AG04449 (cell line): ENCODE data around the gene DDX24.

Experiments
- CTCF ChIA-PET: fragments of 350-600 bp; formaldehyde crosslinking; extraction: SDS; loops from one replicate; lab custom pipeline; 2021; ENCODE audit warnings: antibody characterized with exemption; lab: Yijun Ruan, JAX
- POLR2A ChIA-PET: fragments of 400-600, 350-600 bp; formaldehyde crosslinking; extraction: SDS; loops from one replicate; lab custom pipeline; 2020; ENCODE audit warnings: antibody characterized with exemption, inconsistent platforms; lab: Yijun Ruan, JAX
- DNase-seq: peaks from one replicate; pipeline ENCODE4 v3.0.0-alpha.2; 2010; ENCODE audit warnings: low read depth, low spot score
- H3K4me3 ChIP-seq: 2 replicates; pipeline ENCODE4 v1.5.1; 2011; ENCODE audit warnings: low read depth, mild to moderate bottlenecking, control low read depth, low read length
- TF ChIP-seq, protein P1 (sequence below): IDR thresholded peaks from one replicate; pipeline ENCODE4 v1.5.1; 2011; ENCODE audit warnings: mild to moderate bottlenecking, moderate library complexity, low read length, control low read depth, inconsistent platforms; ENCODE audit not compliant: insufficient read depth; ENCODE audit errors: missing control alignments

The DDX24 gene

GRCh38 chr14:94123868-94124267 lies 42.9 kb upstream of the DDX24 start:
- no peak overlapping the region for H3K4me3 ChIP-seq
- TF ChIP-seq, protein P1, sequence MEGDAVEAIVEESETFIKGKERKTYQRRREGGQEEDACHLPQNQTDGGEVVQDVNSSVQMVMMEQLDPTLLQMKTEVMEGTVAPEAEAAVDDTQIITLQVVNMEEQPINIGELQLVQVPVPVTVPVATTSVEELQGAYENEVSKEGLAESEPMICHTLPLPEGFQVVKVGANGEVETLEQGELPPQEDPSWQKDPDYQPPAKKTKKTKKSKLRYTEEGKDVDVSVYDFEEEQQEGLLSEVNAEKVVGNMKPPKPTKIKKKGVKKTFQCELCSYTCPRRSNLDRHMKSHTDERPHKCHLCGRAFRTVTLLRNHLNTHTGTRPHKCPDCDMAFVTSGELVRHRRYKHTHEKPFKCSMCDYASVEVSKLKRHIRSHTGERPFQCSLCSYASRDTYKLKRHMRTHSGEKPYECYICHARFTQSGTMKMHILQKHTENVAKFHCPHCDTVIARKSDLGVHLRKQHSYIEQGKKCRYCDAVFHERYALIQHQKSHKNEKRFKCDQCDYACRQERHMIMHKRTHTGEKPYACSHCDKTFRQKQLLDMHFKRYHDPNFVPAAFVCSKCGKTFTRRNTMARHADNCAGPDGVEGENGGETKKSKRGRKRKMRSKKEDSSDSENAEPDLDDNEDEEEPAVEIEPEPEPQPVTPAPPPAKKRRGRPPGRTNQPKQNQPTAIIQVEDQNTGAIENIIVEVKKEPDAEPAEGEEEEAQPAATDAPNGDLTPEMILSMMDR = no peak
- CTCF ChIA-PET = interaction anchor here (1.2 to 2.7 kb wide), 4 partner anchors 13 to 87 kb away, joined by 3 to 14 read pairs (median 4); no protein-coding TSS in a partner anchor
- POLR2A ChIA-PET = interaction anchor here (1.3 kb wide), 1 partner anchor 43 kb away, joined by 3 read pairs; the partner anchor contains the start of genes DDX24 and IFI27L1
- no peak for DNase-seq

GRCh38 chr14:94123296-94123695 lies 42.3 kb upstream of the DDX24 start:
- no peak overlapping the region for H3K4me3 ChIP-seq
- TF ChIP-seq, protein P1 = no peak
- no peak for DNase-seq
- CTCF ChIA-PET = interaction anchor here (1.2 to 2.7 kb wide), 4 partner anchors 13 to 87 kb away, joined by 3 to 14 read pairs (median 4); no protein-coding TSS in a partner anchor
- POLR2A ChIA-PET = no interaction called here

DNA sequence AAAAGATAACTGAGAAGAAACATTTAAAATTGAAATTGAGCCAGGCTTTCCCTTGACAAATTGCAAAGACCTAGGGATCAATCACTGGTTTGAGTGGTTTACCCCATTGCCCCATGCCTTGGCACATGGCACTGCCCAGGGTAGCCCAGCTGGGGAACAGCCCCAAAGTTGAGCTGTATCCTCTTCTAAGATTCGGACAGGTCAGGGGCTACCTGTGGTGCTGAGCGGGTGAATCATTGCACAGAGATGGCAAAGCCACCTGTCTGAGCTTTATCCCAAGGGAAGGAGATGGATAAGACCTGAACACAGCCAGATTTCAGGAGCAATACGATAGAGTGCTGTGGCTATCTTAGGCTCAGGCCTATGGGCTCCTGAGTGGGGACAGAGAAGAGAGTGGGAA lies 41.4 kb upstream of the DDX24 start:
- CTCF ChIA-PET = interaction anchor here (1.1 to 1.9 kb wide), 2 partner anchors 10 to 86 kb away, joined by 4 to 12 read pairs; no protein-coding TSS in a partner anchor
- DNase-seq = no peak
- TF ChIP-seq, protein P1 = no peak
- no peak overlapping the region for H3K4me3 ChIP-seq
- POLR2A ChIA-PET = no interaction called here

GRCh38 chr14:94121485-94121884 lies 40.5 kb upstream of the DDX24 start:
- TF ChIP-seq, protein P1 = no peak
- ChIA-PET POLR2A (no interaction called here), CTCF (interaction anchor here (1.1 to 1.9 kb wide), 4 partner anchors 9 to 85 kb away, joined by 3 to 12 read pairs (median 4); no protein-coding TSS in a partner anchor)

DNA sequence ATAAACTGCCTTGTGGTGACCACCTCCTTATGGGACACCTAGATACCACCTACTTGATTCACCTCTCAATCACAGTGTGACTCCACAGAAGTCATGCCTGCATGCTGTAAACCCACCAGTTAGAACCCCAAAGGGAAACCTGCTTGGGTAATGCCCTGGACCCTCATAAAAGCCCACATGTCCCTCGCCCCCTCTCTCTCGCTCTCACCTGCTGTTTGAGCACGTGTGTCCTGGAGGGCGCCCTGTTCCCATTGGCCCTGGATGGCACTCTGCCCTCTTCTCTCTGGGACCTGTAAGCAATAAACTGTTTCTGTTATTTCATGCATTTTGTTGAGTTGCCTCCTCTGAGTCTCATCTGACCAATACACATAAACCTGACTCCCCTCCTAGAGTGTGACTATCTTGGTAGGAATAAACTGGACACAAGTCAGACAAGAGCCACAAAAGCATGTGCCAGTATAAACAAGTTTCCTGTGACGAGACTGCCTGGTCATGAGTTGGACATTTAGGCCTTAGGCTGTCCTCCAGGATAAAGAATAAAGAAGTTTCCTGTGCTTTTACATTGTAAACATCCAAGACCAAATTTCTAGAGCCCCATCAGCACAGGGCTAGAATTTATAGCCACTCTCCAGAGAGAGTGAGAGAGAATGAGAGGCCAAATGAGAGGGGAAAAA lies 39.8 kb upstream of the DDX24 start:
- peak; percentile 76 for DNase-seq
- H3K4me3 ChIP-seq = no peak overlapping the region
- POLR2A ChIA-PET = no interaction called here
- CTCF ChIA-PET = interaction anchor here (1.0 to 1.9 kb wide), 5 partner anchors 10 to 16 kb away, joined by 3 to 12 read pairs (median 5); no protein-coding TSS in a partner anchor
- TF ChIP-seq, protein P1 = no peak

More at GRCh38 chr14:94121485-94121884, 40.5 kb upstream of the DDX24 start:
- H3K4me3 ChIP-seq = no peak overlapping the region
- DNase-seq = no peak

GRCh38 chr14:94119071-94119470 lies 38.1 kb upstream of the DDX24 start:
- H3K4me3 ChIP-seq = no peak overlapping the region
- POLR2A ChIA-PET = no interaction called here
- DNase-seq = no peak
- TF ChIP-seq, protein P1 = no peak
- CTCF ChIA-PET = interaction anchor here (1.9 kb wide), 1 partner anchor 14 kb away, joined by 9 read pairs; no protein-coding TSS in a partner anchor
